Esophagus muscularis mucosa (tissue), 3 donors: ENCODE results near the gene SPACA9.

ENCODE experiments used
- EP300 ChIP-seq: sonication (generic); formaldehyde crosslinking; IDR thresholded peaks from one replicate; pipeline ENCODE4 v1.6.1; 2017; ENCODE audit warnings: antibody characterized with exemption
- TF ChIP-seq, protein P1 (sequence below), 3 experiments: fragments of 200-600 bp in 2 of 3; fragments of 450-650 bp in 1 of 3; sonication (generic) in 2 of 3; IDR thresholded peaks; one replicate each; pipeline ENCODE4 v1.5.1; 2017 to 2019; ENCODE audit warnings: antibody characterized with exemption in 3 of 3, mild to moderate bottlenecking in 2 of 3, moderate library complexity in 1 of 3

DNA sequence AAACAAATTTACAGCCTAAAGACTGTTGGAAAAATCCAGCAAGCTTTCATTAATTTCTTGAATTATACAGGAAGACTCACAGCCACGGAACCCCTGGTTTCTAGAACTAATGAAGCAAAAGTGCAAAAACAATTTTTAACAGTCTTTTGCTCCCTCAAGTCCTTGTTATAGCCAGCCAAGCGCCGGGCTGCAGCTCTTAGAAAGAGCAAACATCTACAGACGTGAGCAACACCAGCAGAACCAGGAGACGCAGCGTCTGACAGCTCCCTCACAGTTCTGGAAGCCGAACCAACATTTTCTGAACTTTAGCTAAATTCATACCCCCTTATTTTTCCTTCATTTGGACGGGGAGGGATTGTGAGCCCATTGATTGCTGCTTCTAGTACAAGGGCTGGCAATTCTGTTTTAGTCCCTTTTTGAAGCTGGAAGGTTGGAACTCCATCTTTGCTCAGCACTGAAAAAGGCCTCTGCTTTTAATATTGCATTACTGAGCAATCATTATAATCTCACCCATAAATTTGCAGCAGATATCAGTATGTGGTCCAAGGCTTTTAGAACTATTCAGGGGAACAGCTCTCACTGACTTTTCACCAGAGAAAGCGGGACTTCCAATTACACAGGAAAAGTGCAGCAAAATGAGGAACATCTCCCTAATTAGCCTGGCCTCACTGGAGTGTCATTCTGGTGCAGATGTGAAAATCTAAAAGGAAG, 46.4 kb upstream of the SPACA9 start:
- TF ChIP-seq, protein P1, sequence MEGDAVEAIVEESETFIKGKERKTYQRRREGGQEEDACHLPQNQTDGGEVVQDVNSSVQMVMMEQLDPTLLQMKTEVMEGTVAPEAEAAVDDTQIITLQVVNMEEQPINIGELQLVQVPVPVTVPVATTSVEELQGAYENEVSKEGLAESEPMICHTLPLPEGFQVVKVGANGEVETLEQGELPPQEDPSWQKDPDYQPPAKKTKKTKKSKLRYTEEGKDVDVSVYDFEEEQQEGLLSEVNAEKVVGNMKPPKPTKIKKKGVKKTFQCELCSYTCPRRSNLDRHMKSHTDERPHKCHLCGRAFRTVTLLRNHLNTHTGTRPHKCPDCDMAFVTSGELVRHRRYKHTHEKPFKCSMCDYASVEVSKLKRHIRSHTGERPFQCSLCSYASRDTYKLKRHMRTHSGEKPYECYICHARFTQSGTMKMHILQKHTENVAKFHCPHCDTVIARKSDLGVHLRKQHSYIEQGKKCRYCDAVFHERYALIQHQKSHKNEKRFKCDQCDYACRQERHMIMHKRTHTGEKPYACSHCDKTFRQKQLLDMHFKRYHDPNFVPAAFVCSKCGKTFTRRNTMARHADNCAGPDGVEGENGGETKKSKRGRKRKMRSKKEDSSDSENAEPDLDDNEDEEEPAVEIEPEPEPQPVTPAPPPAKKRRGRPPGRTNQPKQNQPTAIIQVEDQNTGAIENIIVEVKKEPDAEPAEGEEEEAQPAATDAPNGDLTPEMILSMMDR (IDR thresholded peaks at IDR 0.05): no peak
- no peak for TF ChIP-seq EP300
